CD4-positive, alpha-beta T cell treated with Interleukin-4 for 1 hour (primary cell): ENCODE results near the gene LPAR5.

Experiments used
- DNase-seq, 2 donors: peaks; one replicate each; pipeline ENCODE4 v3.0.0-alpha.2; 2020 to 2022

LPAR5 gene

DNA sequence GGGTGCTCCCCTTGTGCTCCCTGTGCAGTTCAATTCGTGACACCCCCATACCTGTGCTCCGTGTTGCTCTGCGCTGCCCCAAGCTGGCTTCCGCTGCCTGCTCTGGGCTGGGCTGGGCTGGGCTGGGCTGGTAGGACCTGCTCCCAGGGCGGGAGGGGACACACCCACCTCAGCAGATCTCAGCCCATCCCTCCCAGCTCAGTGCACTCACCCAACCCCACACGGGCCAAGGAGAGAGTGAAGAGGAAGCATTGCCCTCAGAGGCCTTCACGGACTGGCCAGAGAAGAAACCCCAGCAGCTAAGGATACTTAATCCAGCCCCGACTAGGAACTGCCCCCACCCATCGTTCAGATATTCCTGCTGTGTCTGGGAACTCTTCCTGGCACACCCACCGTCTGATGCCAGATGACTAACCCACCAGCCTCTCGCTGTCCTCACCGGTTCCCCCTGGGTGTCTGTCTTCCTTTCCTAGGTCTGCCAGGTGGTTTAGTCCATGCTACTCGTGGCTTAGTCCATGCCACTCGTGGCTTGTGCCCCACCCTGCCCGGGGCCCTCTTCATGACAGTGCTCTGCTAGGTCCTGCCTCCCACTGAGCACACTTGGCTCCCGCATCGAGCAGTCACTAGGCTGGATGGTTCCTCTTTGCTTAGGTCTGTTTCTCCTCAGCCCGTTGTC, at the start of gene LPAR5:
LPAR5 (minus strand) TSS at position 104 of the 676 bp plus-strand sequence. CDS start 14,711 bp downstream, outside the sequence.
- peak; percentile 35 to 56 for DNase-seq

DNA sequence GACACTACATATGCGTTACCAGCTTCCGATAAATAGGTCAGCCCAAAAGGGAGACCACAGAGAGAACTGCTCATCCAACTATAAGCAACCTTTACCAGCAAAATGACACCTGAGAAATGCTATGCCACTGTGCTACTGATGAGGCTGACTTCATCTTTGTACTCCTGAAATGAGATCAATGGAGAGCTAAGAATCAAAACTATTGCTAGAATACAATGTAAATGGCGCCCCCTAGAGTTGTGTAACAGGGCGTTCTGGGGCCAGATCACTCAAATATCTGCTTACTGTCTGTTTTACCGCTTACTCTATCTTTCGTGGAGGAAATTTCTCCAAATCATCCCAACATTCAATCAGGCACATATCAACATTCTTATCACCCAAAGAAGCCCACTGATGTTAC, 48.9 kb upstream of the LPAR5 start:
- DNase-seq, result peak; percentile 53 to 76

DNA sequence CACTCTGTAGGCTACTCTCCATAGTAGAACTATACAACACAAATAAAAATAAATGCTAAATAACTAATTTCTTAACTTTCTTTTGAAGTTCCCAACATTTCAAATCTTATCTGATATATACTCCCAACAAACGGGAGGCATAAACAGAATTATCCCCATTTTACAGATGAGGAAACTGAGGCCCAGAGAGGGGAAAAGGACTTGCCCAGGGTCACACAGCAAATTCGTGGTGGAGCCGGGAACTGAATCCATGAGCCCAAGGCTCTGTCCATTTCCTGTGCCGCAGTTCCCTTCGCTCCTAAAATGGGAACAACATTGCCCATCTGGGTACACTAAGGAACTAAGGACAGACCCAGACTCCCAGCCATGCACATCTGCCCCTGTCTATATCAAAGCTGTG, 41.2 kb upstream of the LPAR5 start:
- no peak for DNase-seq

DNA sequence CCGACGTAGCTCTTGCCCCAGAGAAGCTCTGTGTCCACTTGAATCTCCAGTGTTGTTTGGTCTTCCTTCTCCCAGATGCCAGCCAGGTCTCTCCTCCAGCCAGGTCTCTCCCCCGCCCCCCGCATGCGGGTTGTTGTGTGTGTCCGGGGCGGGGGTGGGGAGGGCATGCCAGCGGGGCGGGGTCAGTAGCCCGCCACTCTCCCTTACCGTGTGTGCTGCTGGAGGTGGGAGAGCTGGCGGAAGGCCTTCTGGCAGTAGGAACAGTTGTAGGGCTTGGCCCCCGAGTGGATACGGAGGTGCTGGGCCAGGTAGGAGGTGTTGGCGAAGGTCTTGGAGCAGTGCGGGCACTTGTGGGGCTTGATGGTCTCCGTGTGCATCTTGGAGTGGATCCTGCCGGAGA, 36.4 kb upstream of the LPAR5 start:
- DNase-seq, result no peak

DNA sequence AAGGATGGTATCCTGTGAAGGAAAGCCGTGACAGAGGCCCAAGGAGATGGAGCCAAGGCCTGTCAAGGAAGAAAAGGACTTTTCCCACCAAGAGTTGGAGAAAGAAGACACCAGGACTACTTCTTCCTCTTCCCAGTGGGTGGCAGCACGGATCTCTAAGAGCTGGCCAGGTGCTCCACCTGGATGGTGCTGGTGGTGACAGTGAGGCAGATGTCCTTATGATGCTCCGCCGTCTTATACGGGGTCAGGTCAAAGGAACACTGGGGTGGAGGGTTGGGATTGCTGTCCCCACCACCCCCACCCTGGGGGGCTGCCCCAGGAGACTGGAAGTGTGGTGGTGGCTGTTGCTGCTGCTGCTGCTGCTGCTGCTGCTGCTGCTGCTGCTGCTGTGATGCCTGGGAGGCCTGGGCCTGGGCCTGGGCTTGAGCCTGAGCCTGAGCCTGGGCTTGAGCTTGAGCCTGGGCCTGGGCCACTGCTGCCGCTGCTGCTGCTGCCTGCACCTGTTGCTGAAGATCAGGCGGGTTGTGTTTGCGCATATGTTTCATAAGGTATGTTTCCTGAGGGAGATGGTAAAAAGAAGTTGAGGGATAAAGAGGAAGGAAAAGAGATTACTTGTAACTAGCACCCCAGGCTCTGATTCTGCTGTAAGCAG, 31.9 kb upstream of the LPAR5 start:
- no peak for DNase-seq

DNA sequence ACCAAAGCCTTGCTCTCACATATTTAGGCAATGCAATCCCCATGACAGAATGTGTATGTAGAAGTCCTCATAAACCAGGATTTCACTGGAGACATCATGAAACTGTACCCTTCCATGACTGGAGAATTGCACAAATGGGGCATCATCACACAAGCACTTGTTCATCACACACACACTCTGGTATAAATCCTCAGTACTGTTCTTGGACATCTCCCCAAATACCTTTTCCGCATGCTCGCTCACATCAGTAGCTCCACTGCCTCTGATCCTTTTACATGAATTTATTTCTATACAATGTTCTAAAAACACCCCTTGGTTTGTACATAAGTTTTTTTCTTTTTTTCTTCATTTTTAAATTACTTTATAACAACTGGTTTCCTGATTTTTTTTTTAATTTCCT, 30.5 kb upstream of the LPAR5 start:
- DNase-seq, result no peak

DNA sequence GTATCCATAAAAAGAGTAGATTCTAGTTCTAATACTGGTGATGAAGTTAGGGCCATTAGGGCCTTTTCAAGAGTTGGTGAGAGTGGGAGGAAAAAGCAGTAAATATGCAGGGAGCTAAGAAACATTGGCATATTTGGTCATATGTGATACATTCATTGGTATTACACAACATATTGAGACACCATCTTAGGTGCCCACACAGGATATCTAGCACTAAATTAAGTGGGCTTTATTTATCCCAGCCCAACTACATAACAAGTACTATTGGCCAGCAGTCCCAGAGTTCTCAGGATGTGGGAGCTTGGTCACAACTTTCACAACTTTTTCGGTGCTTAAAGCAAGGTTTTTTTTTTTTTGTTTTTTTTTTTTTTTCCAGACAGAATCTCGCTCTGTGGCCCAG, 29.1 kb upstream of the LPAR5 start:
- no peak for DNase-seq

DNA sequence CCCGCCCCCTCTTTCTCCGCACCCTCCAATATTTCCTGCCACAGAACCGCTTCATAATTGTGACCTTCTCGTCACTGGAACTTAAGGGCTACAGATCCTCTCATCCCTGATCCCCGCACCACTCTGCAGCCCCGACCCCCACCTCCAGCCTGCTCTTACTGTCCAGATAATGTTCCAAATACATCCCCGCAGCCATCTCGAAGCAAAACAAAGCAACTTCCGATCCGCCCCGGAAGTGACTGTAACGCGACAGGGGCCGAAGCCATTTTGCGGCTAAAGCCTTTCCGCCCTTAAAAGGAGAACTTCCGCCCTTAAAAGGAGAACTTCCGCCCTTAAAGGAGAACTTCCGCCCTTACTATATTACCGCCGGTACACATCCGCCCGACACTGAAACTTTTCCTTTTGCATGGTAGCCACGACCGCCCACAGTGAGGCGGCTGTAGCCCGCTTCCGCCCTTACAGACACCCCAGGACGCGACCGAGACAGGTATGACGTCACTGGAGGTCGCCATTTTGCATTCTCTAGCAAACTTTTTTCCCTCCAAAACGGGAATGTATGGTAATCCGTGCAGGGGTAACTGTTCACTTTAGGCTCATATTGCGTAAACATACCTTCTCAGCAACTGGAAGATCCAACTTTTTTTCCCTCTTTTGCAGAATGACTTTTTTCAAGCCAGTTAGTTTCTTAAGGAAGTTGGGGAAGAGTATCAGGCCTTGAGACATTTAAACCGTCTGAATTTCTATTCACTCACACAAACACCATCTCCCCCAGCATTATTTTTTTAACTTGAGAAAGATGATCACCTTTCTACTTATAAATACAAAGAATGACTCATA, 27.4 kb upstream of the LPAR5 start, which contains the start of gene ING4:
ING4 (minus strand) TSS at position 214 of the 837 bp plus-strand sequence; CDS start at position 196, 18 bp downstream.
- DNase-seq, result peak; percentile 99

DNA sequence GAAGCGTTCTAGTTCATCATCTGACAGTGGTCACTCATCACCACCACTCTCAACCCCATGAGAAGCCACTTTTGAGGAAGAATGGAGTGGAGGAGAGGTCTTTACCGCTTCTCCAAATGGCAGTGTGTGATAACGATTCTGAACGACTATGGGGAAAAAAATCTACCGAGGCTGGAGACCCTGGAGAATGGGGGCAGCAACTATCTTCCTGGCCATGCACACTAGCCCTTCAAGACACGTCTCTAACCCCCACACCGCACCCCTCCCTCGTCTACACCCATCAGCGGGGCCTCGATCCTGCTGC, 26.8 kb upstream of the LPAR5 start:
- DNase-seq, result no peak

DNA sequence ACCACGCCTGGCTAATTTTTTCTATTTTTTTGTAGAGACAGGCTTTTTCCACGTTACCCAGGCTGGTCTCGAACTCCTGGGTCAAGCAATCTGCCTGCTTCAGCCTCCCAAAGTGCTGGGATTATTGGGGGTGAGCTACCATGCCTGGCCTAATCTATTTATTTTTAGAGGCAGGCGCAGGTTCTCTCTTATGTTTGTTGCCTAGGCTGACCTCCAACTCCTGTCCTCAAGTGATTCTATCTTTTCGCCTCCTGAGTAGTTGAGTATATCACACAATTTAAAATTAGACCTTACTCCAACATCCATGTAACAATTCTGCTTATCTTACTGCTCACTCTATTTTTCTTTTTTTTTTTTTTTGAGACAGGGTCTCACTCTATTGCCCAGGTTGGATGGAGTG, 18.2 kb upstream of the LPAR5 start:
- no peak for DNase-seq

DNA sequence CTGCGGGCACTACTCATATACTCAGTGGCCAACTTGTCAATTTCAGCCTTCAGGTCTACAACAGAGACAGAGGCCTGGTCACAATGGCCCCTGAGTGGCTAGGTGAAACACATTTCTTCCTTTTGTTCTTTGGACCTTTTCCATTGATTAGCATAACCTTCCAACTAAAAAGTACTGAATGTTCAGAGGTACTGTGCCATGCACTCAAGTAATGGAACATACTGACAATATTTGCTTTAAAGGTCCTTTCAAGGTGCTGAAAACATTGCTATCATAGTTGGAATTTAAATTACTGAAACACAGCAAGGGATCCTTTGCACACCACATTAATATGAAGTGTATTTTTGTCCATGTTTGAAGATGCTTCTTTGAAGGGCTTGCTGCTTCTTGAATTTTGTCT, 17.6 kb upstream of the LPAR5 start:
- DNase-seq, result no peak

DNA sequence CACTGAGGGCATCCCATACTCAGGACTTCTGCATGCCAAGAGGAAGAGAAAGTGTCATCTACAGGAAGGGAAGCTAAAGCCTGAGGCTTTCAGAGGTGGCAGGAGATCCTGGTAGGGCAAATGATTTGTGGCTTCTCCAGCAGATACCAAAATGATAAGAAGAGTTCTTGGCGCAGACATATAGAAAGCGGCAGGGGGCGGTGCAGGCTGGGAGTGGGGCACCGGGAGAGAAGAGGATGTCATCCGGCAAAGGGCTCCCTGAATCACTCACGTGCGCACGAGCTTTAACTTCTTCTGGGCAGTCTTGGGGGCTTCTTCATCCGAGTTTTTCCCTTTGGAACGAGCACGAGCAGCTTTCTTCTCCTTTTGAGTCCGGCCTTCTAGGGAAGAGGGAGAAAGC, 16.6 kb upstream of the LPAR5 start:
- DNase-seq, result no peak

DNA sequence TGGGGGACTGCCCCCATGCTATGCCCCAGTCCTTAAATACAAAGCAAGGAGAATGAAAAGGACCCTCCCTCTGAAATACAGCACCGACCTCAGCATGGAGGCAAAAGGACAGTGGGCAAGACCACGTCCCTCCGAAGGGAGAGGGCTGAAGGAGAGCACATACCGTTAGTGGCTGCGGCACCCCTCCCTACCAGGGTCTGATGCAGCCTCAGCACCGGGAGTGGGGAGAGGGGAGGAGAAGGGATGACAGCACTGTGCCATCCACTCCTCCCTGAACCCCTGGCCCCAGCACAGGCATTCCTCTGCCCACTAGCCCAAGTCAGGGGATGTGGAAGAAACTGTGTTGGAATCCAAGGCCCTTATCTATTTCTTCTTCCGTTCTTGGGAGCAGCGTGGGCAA, 15.1 kb upstream of the LPAR5 start:
- DNase-seq, result no peak

DNA sequence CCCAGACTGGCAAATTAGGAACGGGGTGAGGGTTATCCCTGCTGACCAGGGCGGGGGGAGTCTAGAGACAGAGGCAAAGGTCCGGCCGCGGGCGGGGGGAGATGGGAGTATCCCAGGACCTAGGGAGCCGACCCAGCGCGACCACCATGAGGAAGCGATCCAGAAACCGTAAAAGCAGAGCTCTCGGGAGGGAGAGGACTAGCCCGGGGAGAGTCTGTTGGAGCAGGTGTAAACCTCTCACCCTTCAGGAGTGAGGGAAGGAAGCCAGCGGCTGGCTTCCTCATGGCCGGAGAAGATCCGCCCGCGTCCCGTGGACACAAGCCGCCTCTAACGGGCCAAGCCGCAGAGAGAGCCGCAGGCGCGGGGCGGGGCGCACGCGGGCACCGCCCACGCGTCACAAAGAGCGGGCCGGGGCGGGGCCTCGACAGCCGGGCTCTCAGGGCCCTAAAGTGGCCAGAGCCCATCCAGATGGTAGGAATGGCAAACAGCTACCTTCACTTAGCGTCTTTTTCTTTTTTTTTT, 11.4 kb upstream of the LPAR5 start, which contains the start of gene ACRBP:
ACRBP (minus strand) TSS at position 350 of the 522 bp plus-strand sequence; CDS start at position 284, 66 bp downstream.
- DNase-seq, result peak; percentile 28 to 66

DNA sequence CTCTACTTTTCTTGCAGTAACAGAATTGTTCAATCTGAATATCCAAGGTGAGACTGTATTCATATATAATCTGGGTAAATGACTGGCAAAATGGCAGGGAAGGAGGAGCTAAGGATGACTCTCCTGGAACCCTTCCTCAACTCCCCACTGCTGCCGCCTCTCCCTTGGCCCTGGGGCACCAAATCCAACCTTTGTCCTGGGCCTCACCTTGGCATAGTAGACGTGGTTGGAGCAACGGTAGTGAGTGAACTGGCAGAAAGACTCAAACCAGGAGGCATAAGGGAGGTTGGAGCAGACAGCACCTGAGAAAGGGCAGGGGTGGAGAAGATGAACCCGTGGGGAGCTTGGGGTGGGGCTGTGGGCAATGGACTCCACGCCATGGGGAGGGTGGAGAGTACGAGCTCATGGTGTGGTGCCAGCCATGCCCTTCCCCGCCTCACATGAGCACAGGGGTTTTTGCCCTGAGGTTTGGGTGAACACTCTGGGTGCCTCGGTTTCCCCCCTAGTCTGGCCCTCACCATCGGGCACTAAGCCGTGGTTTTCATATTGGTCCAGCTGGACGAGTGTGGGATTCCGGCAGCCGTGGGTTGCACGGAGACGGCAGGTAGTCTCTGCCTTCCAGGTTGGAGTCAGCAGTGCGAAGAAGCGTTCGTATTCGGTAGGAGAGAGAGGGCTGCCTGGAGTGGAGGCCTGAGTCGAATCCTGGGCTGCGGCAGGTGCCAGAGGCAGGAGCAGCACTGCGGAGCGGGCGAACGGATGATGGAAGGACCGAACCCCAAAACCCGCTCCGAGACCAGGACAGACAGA, 10.7 kb upstream of the LPAR5 start:
- DNase-seq, result no peak

DNA sequence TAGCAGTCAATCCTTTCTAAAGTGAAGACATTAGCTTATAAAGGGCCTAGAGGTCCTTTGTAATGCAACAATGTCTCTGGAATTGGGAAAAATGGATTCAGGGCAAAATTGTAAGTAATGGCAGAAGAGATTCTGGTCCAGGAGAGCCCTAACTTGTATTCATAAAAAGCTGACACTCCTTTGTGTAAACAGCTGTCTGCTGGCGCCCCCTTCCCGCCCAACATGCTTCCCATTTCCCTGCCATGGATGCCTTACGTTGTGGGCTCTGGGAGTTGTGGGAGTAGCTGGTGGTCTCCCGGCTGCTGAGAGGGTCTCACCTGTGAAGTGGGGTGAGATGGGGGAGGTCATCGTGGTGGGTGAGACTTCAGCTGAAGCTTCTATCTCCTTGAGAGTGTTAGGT, 9.1 kb upstream of the LPAR5 start:
- no peak for DNase-seq

DNA sequence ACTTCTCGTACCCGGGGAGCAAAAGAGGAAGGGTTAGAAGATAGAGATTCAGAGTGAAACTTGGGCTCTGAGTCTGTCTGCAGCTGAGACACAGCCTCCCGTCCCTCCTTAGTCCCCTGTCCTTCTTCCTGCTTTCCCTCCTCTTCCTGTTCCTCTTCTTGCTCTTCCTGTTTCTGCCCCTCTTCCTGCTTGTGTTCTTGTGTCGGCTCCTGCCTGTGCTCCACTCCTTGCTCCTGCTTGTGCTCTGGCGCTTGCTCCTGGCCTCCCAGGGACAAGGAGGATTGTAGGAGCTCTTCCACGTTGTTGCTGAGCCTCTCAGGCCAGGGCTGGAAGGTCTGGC, 8.5 kb upstream of the LPAR5 start:
- peak in 1 of 2 donors; percentile 38 for DNase-seq

DNA sequence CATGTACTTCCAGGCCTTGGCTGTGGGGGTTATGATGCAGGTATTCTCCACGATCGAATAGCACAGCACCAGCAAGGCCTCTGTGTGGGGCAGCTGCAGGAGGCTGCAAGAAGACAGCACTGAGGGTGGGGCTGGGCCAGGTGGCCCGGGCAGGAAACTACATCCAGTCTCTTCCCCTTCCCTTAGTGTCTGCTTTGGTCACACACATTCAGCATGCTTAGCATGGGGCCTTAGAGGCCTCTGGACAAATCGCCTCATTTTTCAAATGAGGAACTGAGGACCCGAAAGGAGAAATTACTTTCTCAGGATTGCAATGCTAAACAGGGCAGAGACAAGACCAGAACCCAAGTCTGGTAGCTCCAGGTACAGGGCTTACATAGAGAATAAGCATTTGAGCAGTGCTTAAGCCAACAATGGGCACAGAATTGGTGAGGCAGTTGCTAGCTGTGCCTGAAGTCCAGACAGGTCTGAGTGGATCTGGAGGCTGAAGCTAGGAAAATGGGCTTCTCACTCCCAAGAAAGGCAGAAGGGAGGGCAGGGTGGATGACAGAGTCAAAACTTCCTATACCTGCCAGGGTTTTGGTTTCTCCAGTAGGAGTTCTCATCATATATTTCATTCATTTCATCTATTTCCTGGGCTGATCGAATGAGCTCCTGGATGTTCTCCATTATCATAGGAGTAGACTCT, 8.0 kb upstream of the LPAR5 start:
- DNase-seq, result no peak

DNA sequence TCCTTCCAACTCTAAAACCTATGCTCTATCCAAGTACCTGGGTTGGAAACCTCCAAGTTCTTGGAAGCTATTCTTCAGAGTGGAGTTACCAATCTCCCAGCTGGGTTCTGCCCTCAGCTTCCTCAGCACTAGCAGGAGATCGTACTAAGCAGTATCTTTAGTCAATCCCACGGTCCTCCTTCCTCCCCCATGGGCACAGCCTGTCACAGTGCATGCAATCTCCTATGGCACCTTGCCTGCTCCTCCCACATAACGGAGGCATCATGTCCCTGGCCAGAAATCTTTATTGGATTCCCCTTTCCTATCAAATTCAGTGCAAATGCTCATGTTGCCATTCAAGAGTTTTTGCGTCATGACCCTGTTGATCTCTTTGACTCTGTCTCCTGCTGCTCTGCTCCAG, 5.4 kb upstream of the LPAR5 start:
- no peak for DNase-seq

DNA sequence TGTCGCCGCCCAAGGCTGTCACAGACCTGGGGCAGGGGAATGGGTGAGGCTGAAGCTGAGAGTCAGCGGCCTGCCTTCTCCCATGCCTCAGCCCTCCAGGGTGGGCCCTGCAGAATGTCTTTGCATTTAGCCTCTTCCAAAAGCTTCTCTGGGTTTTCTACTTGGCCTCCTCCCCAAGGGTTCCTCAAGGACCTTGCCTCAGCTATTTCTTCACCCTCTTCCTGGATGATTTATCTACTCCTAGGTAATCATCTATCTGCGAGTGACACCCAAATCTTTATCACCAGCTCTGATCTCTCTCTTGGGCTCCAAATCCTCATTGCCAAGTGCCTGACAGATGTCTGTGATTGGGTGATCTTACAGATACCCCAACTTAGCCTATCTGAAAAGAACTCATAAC, 4.7 kb upstream of the LPAR5 start:
- DNase-seq, result no peak

DNA sequence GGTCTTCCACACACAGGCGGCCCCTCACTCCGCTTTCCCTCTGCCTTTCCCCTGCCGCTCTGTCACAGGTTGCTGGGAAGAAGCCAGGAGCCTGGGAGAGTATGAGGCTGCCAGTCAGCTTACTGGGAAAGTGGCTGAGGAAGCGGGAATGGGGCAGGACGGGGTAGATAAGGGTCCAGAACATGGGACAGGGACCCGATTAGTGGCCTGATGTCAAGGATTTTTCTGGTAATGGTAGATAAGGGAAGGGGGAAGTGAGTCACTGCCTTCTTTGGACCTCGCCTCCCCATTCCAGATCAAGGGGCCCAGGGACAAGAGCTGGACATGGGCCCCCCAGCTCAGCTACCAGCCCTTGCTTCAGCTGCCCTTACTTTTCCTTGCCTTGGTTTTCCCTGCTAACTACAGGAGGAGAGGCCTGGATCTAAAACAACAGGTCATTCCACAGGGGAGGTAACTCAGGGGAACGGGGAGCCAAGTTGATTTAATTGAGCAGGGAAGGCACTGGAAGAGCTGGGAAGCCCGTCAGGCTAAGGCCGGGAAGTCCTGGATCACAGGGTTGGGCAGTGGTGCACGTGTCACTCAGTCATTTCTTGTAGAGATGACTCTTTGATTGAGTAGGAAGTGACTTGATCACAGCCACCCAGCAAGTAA, 3.5 kb upstream of the LPAR5 start:
- no peak for DNase-seq

DNA sequence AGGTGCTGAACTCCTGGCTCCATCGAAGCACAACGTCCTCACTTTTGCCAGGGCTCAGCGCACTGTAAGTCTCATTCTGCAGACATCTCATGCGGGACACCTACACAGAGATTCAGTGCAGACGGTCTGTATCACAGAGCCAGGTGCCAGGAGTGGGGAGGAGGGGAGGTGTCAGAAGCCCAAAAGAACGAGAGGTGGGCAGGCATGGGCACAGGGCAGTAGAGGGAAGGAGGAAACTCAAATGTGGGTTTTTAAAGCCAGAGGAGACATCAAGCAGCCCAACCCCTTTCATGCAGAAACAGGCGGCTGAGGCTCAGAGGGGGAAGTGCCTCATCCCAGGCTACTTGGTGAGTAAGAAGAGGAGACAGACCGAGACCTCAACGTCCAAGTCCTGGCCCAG, 2.5 kb upstream of the LPAR5 start:
- peak in 1 of 2 donors; percentile 37 for DNase-seq
